GM13976 (cell line): Measurements from ENCODE around the gene PPP2R2D.

ENCODE experiments used
- DNase-seq: peaks from one replicate; pipeline ENCODE4 v3.0.0; 2012; ENCODE audit warnings: low spot score
- CTCF ChIP-seq: IDR thresholded peaks from 2 replicates; pipeline ENCODE4 v1.5.1; 2012; ENCODE audit warnings: borderline replicate concordance, mild to moderate bottlenecking; ENCODE audit not compliant: insufficient read depth; ENCODE audit errors: extremely low read depth, missing control alignments, control extremely low read depth
- in situ Hi-C: fragments of 300-500 bp; cut with MboI; formaldehyde crosslinking; loops from one replicate; pipeline ENCODE4 v1.12.0; 2022; ENCODE audit warnings: low sequenced_read_pairs, mixed read lengths, inconsistent platforms; ENCODE audit not compliant: unreplicated experiment

Gene PPP2R2D

GRCh38 chr10:131899116-131899690 lies 1.6 kb upstream of the PPP2R2D start:
- in situ Hi-C loops: loop anchor here (25.0 kb wide), 2 partner anchors 238 to 1712 kb away; no protein-coding TSS in a partner anchor
- DNase-seq: no peak
- no peak for TF ChIP-seq CTCF

GRCh38 chr10:131899695-131900349 lies 986 bp upstream of the PPP2R2D start:
- no peak for DNase-seq
- in situ Hi-C loops: loop anchor here (25.0 kb wide), 2 partner anchors 237 to 1713 kb away; no protein-coding TSS in a partner anchor
- no peak for TF ChIP-seq CTCF

GRCh38 chr10:131901181-131901829 lies 497 bp downstream of the PPP2R2D start:
- DNase-seq: peak; percentile 52
- in situ Hi-C loops: no loop called here
- TF ChIP-seq CTCF: no peak

- DNase-seq: no peak
- in situ Hi-C loops: no loop called here
- no peak for TF ChIP-seq CTCF
Measured at GRCh38 chr10:131902211-131902610, 1.4 kb downstream of the PPP2R2D start.

GRCh38 chr10:131902691-131903090 lies 1.9 kb downstream of the PPP2R2D start:
- DNase-seq: no peak
- TF ChIP-seq CTCF: no peak
- in situ Hi-C loops: no loop called here

- no peak for DNase-seq
- in situ Hi-C loops: no loop called here
Measured at GRCh38 chr10:131905267-131905571, 4.4 kb downstream of the PPP2R2D start.

More at GRCh38 chr10:131905267-131905571, 4.4 kb downstream of the PPP2R2D start:
- no peak for TF ChIP-seq CTCF
